Endothelial cell of umbilical vein (primary cell): ENCODE data around the gene STKLD1. TPM values are rescaled to one million over a fixed set of nuclear protein-coding genes. Genes with fewer than 3 reads are reported as not detected.

ENCODE experiments used
- BruUV-seq: library from RNA; stranded (reverse); fragments of 400-500 nt; replicated peaks from 2 replicates; lab custom pipeline; 2021; lab: Mats Ljungman, UMichigan
- CTCF ChIA-PET: fragments of 300-600, 350-600 bp; sonication (Branson Sonifier 250); formaldehyde crosslinking; loops from one replicate; lab custom pipeline; 2021; ENCODE audit warnings: antibody characterized with exemption, inconsistent platforms; lab: Charles Lee
- POLR2A ChIA-PET: fragments of 300-600, 350-600 bp; sonication (Branson Sonifier 250); formaldehyde crosslinking; loops from one replicate; lab custom pipeline; 2021; ENCODE audit warnings: antibody characterized with exemption, inconsistent platforms; lab: Charles Lee
- DNase-seq: peaks from one replicate; pipeline ENCODE4 v3.0.0-alpha.2; 2011; ENCODE audit warnings: low read depth, low spot score
- FAIRE-seq: peaks from 2 replicates; lab custom pipeline; 2011; peaks lifted over from hg19 to GRCh38; lab: Jason Lieb, UNC
- H2AFZ ChIP-seq: 2 replicates; pipeline ENCODE4 v1.6.0; 2012; ENCODE audit warnings: low read depth, low read length, control low read depth, inconsistent platforms
- H3K27ac ChIP-seq: 2 replicates; pipeline ENCODE4 v1.5.1; 2011; ENCODE audit warnings: low read depth, mild to moderate bottlenecking, control low read depth, low read length, moderate library complexity; ENCODE audit not compliant: insufficient read depth
- H3K27me3 ChIP-seq, 2 experiments: 2 replicates each; pipeline versions ENCODE4 v1.6.0 to v1.6.1; 2011; ENCODE audit warnings: low read length in 2 of 2, mixed read lengths in 1 of 2; ENCODE audit not compliant: control insufficient read depth in 2 of 2, insufficient read depth in 2 of 2
- H3K36me3 ChIP-seq, 2 experiments: 2 replicates in 1 of 2; 3 replicates in 1 of 2; pipeline ENCODE4 v1.5.1; 2011; ENCODE audit warnings: low read length in 2 of 2, mild to moderate bottlenecking in 1 of 2, moderate library complexity in 1 of 2; ENCODE audit not compliant: control insufficient read depth in 2 of 2, insufficient read depth in 2 of 2; ENCODE audit errors: extremely low read depth in 1 of 2
- H3K4me1 ChIP-seq: 3 replicates; pipeline ENCODE4 v1.5.1; 2011; ENCODE audit warnings: mild to moderate bottlenecking, low read length; ENCODE audit not compliant: control insufficient read depth, insufficient read depth; ENCODE audit errors: extremely low read depth
- H3K4me2 ChIP-seq: 2 replicates; pipeline ENCODE4 v1.6.1; 2011; ENCODE audit warnings: low read length, control low read depth, mixed read lengths; ENCODE audit not compliant: insufficient read depth
- H3K4me3 ChIP-seq, 3 experiments: fragments of 200-600 bp in 1 of 3; sonication (generic), shearing (Covaris generic) in 1 of 3; replicated peaks in 1 of 3; 2 replicates each; pipeline ENCODE4 v1.5.1; 2011 to 2016; ENCODE audit warnings: control low read depth in 3 of 3, low read length in 3 of 3, mild to moderate bottlenecking in 2 of 3, inconsistent platforms in 1 of 3, low read depth in 1 of 3, moderate library complexity in 1 of 3; ENCODE audit not compliant: insufficient read depth in 1 of 3
- H3K79me2 ChIP-seq: 2 replicates; pipeline ENCODE4 v1.6.0; 2012; ENCODE audit warnings: low read length, inconsistent platforms; ENCODE audit not compliant: control insufficient read depth, insufficient read depth
- H3K9ac ChIP-seq: replicated peaks from 2 replicates; pipeline ENCODE3; 2011; ENCODE audit warnings: low read length, control low read depth; ENCODE audit not compliant: insufficient read depth; ENCODE audit errors: extremely low read depth
- H3K9me1 ChIP-seq: replicated peaks from 3 replicates; pipeline ENCODE4 v1.6.0; 2011; ENCODE audit warnings: mild to moderate bottlenecking, low read length; ENCODE audit not compliant: control insufficient read depth, insufficient read depth; ENCODE audit errors: extremely low read depth
- H3K9me3 ChIP-seq: replicated peaks from 2 replicates; pipeline ENCODE4 v1.5.1; 2012; ENCODE audit warnings: low read length, inconsistent platforms; ENCODE audit not compliant: control insufficient read depth, insufficient read depth
- H4K20me1 ChIP-seq: replicated peaks from 2 replicates; pipeline ENCODE3; 2011; ENCODE audit warnings: mild to moderate bottlenecking, low read length; ENCODE audit not compliant: control insufficient read depth, insufficient read depth; ENCODE audit errors: extremely low read depth
- CTCF ChIP-seq, 2 donors: IDR thresholded peaks; 1 replicate in 1 of 2; 2 replicates in 1 of 2; pipeline ENCODE4 v1.5.1; 2011; ENCODE audit warnings: low read length in 2 of 2, mild to moderate bottlenecking in 2 of 2, moderate library complexity in 2 of 2, control low read depth in 1 of 2, inconsistent platforms in 1 of 2, low read depth in 1 of 2; ENCODE audit not compliant: insufficient read depth in 1 of 2; ENCODE audit errors: extremely low read depth in 1 of 2
- EZH2 ChIP-seq: IDR thresholded peaks from 2 replicates; pipeline ENCODE4 v1.6.1; 2012; ENCODE audit warnings: borderline replicate concordance, low read depth, mild to moderate bottlenecking, moderate library complexity, low read length, inconsistent platforms; ENCODE audit not compliant: severe bottlenecking
- FOS ChIP-seq: IDR thresholded peaks from 2 replicates; pipeline ENCODE4 v1.6.1; 2011; ENCODE audit warnings: mild to moderate bottlenecking, low read length, moderate library complexity, borderline replicate concordance; ENCODE audit not compliant: insufficient read depth
- GATA2 ChIP-seq: IDR thresholded peaks from 2 replicates; pipeline ENCODE4 v1.7.0; 2011; ENCODE audit warnings: low read depth, mild to moderate bottlenecking, moderate library complexity, mixed read lengths, low read length; ENCODE audit not compliant: insufficient read length, insufficient read depth
- JUN ChIP-seq: IDR thresholded peaks from 2 replicates; pipeline ENCODE4 v1.6.1; 2011; ENCODE audit warnings: borderline replicate concordance, low read depth; ENCODE audit not compliant: insufficient read length, insufficient read depth
- MAX ChIP-seq: IDR thresholded peaks from 2 replicates; pipeline ENCODE4 v1.6.1; 2011; ENCODE audit not compliant: insufficient read depth, insufficient read length
- MYC ChIP-seq: IDR thresholded peaks from one replicate; pipeline ENCODE4 v1.6.1; 2011; ENCODE audit warnings: mild to moderate bottlenecking, low read depth, low read length
- POLR2A ChIP-seq: IDR thresholded peaks from 2 replicates; pipeline ENCODE4 v1.6.1; 2012; ENCODE audit warnings: low read depth, mild to moderate bottlenecking, control low read depth, low read length
- POLR2AphosphoS5 ChIP-seq: IDR thresholded peaks from 2 replicates; pipeline ENCODE4 v1.6.1; 2012; ENCODE audit warnings: low read depth, mild to moderate bottlenecking, control low read depth, low read length, moderate library complexity; ENCODE audit not compliant: insufficient read depth
- dilution Hi-C: fragments of 300-500 bp; cut with MboI; formaldehyde crosslinking; loops from one replicate; pipeline ENCODE4 v1.15.0; 2019; ENCODE audit warnings: low sequenced_read_pairs; ENCODE audit not compliant: extremely low pct_ligation_motif_present
- intact Hi-C: fragments of 100-400 bp; cut with micrococcal nuclease; formaldehyde crosslinking; loops from one replicate; pipeline ENCODE4 v1.10.0; 2022
- polyA plus RNA-seq, 4 experiments: library from polyadenylated mRNA; depleted of rRNA in 3 of 4; stranded (reverse) in 3 of 4; unstranded in 1 of 4; fragments of >200 nt; gene quantifications; 2 replicates each; pipeline versions ENCODE4 v1.2.1 to v1.2.3, GENCODE V29; 2011 to 2012; ENCODE audit warnings: missing spikeins in 1 of 4
- total RNA-seq: library from RNA; stranded (reverse); gene quantifications from 2 replicates; pipeline ENCODE4 v1.2.3, GENCODE V29; 2021

STKLD1 gene
- total and polyA plus RNA-seq, 2 donors (not counting 3 experiments of a cell fraction or from before 2014, with no cell fraction given): 0.29 to 0.77 TPM

GRCh38 chr9:133377721-133378216 lies 1.6 kb downstream of the STKLD1 start:
- peaks cover 2% of the 10 kb centered on the region for H4K20me1 ChIP-seq
- FAIRE-seq (no peak), DNase-seq (no peak)
- H3K79me2 ChIP-seq: peaks cover 30% of the 10 kb centered on the region
- intact Hi-C loops (loop anchor here (2.0 kb wide), 1 partner anchor 19 kb away; no protein-coding TSS in a partner anchor), dilution Hi-C loops (no loop called here)
- TF ChIP-seq EZH2: no peak
- TF ChIP-seq POLR2A: no peak
- no peak for TF ChIP-seq FOS
- no peak for TF ChIP-seq MYC
- no peak for TF ChIP-seq MAX
- no peak for TF ChIP-seq JUN
- TF ChIP-seq GATA2: no peak
- no peaks in the 10 kb centered on the region for H3K9me3 ChIP-seq
- no peak overlapping the region for H3K4me3 ChIP-seq
- H3K4me2 ChIP-seq: no peak overlapping the region
- H3K27ac ChIP-seq: no peak overlapping the region
- no peaks in the 10 kb centered on the region for H3K27me3 ChIP-seq
- H2AFZ ChIP-seq: no peak overlapping the region
- no TSS peak for BruUV-seq
- POLR2A ChIA-PET: interaction anchor here (1.8 kb wide), 1 partner anchor 30 kb away, joined by 10 read pairs; the partner anchor contains the start of genes MED22 and RPL7A
- peaks cover 10% of the 10 kb centered on the region for H3K4me1 ChIP-seq
- peaks cover 3% of the 10 kb centered on the region in 2 experiments for H3K36me3 ChIP-seq
- no peaks in the 10 kb centered on the region for H3K9me1 ChIP-seq
- H3K9ac ChIP-seq: no peak overlapping the region
- CTCF ChIA-PET: interaction anchor here (0.9 to 3.2 kb wide), 4 partner anchors 17 to 109 kb away, joined by 3 to 10 read pairs (median 3); partner anchors contain the start of genes MED22 and RPL7A

- no peak overlapping the region for H3K4me3 ChIP-seq
- no peak for TF ChIP-seq MYC
- no peak for TF ChIP-seq POLR2AphosphoS5
- TF ChIP-seq JUN: no peak
- TF ChIP-seq EZH2: no peak
- no peak for TF ChIP-seq MAX
- TF ChIP-seq GATA2: no peak
- no peak for TF ChIP-seq CTCF (IDR thresholded peaks at IDR 0.05; ENCODE audit: extremely low read depth in 1 of 2, insufficient read depth in 1 of 2, low read depth in 1 of 2, low read length in 2 of 2)
- no peak for TF ChIP-seq POLR2A
- TF ChIP-seq FOS: no peak
- peaks cover 23% of the 10 kb centered on the region for H3K79me2 ChIP-seq
- DNase-seq: no peak
- H3K36me3 ChIP-seq: no peaks in the 10 kb centered on the region
- H3K4me2 ChIP-seq: no peak overlapping the region
- H3K9ac ChIP-seq: no peak overlapping the region
- no peaks in the 10 kb centered on the region for H3K9me3 ChIP-seq
- POLR2A ChIA-PET: no interaction called here
- H3K27ac ChIP-seq: no peak overlapping the region
- peaks cover 2% of the 10 kb centered on the region for H4K20me1 ChIP-seq
- H3K9me1 ChIP-seq: no peaks in the 10 kb centered on the region
- CTCF ChIA-PET: interaction anchor here (0.9 to 3.2 kb wide), 4 partner anchors 16 to 108 kb away, joined by 3 to 10 read pairs (median 3); partner anchors contain the start of genes MED22 and RPL7A
- intact Hi-C loops: no loop called here
- dilution Hi-C loops: no loop called here
- peaks cover 10% of the 10 kb centered on the region for H3K4me1 ChIP-seq
- H3K27me3 ChIP-seq: no peaks in the 10 kb centered on the region
- H2AFZ ChIP-seq: no peak overlapping the region
- BruUV-seq: no TSS peak
- FAIRE-seq: no peak
These were observed 2.3 kb downstream of the STKLD1 start for GRCh38 chr9:133378408-133378962.
